ENCODE results near the gene TAB2.
"Not testable (repeated sequence)": the region's sequence is repeated elsewhere in the genome, so short reads cannot be mapped to it uniquely, and the experiment has no call there.

The TAB2 gene

GRCh38 chr6:149335924-149336608 lies 18.6 kb downstream of the TAB2 start:
- Mint-ChIP-seq H3K27me3 (no peaks in the 10 kb centered on the region), H3K27ac (peak overlapping the region; percentile 90), H3K36me3 (peaks cover 10% of the 10 kb centered on the region), H3K4me1 (peaks cover 88% of the 10 kb centered on the region), H3K9me3 (no peaks in the 10 kb centered on the region), H3K4me3 (peak overlapping the region; percentile 76)

DNA sequence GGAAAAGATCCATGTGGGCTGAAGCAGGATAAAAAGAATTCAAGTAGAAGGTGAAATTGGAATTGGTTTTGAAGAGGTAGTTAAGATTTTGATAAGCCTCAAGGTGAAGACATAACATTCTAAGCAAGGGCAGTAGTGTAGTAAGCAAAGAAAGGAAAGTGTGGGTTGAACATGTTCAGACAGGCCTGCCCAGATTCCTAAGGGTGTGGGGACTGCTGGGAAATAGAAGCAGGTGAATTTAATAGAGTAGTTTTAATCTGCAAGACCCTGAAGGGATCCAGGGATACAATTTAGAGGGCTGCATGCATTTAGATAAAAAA lies 19.1 kb downstream of the TAB2 start:
- H3K4me3 Mint-ChIP-seq: peak overlapping the region; percentile 76
- H3K27me3 Mint-ChIP-seq: no peaks in the 10 kb centered on the region
- no peaks in the 10 kb centered on the region for H3K9me3 Mint-ChIP-seq
- H3K27ac Mint-ChIP-seq: peak overlapping the region; percentile 90
- peaks cover 88% of the 10 kb centered on the region for H3K4me1 Mint-ChIP-seq
- H3K36me3 Mint-ChIP-seq: peaks cover 10% of the 10 kb centered on the region

DNA sequence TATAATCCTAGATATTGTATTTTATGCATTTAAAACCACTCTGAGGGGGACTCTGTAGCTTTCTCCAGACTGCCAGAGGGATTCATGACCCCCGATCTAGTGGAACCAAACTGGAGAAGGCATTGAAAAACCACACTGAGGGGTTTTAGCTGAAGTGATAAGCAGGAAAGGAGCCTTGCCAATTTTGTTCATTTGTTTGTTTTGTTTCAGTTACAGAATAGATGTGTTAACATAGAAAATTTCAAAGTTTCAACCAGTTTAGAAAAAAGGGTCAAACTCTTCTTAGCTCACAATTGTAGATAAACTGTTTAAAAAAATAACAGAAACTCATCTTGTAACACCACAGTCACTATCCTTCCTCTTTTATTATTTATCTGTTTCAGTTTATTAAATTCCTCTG lies 19.8 kb downstream of the TAB2 start:
- peak overlapping the region; percentile 87 for H3K27ac Mint-ChIP-seq
- H3K9me3 Mint-ChIP-seq: no peaks in the 10 kb centered on the region
- H3K27me3 Mint-ChIP-seq: no peaks in the 10 kb centered on the region
- H3K4me3 Mint-ChIP-seq: peak overlapping the region; percentile 12
- H3K36me3 Mint-ChIP-seq: peaks cover 10% of the 10 kb centered on the region
- peaks cover 88% of the 10 kb centered on the region for H3K4me1 Mint-ChIP-seq

DNA sequence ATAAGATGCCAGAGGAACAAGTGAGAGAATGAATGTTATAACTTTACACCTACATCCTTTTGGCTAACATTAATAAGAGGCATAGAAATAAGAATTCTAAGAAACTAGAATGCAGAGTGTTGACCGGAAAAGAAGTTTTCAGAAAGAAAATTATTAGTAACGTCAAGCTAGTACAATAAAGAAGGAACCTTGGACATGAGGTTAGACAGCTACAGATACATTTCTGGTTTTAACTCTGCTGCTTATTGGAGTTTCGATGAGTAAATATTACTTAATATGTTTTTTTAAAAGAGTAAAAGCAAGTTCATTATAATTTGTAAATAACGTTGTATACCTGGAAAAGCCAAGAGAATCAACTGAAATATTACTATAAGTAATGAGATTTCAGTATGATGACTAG lies 22.7 kb downstream of the TAB2 start:
- H3K27me3 Mint-ChIP-seq: no peaks in the 10 kb centered on the region
- peak overlapping the region; percentile 69 for H3K27ac Mint-ChIP-seq
- H3K4me3 Mint-ChIP-seq: no peak overlapping the region
- H3K4me1 Mint-ChIP-seq: peaks cover 89% of the 10 kb centered on the region
- H3K9me3 Mint-ChIP-seq: no peaks in the 10 kb centered on the region
- peaks cover 14% of the 10 kb centered on the region for H3K36me3 Mint-ChIP-seq

DNA sequence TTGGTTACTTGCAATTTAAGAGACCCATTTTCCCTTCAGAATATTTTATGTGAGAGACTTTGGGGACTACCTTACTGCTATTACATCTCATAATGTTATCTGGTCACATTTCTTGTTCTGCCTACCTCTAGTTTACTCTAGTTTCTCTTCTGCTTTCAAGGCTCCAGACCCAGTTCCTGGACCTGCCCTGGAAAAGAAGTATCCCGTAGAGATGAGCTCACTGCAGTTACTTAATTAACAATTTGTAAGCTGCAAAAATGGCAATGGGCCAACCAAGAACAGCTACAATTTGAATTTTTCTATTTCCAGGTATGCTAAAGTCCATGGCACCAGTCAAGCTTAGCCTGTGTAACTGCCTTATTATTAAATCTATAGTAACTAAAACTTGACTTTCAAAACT lies 25.0 kb downstream of the TAB2 start:
- Mint-ChIP-seq H3K4me1 (peaks cover 84% of the 10 kb centered on the region), H3K9me3 (no peaks in the 10 kb centered on the region), H3K36me3 (peaks cover 15% of the 10 kb centered on the region), H3K4me3 (peak overlapping the region; percentile 75), H3K27ac (peak overlapping the region; percentile 95), H3K27me3 (no peaks in the 10 kb centered on the region)

DNA sequence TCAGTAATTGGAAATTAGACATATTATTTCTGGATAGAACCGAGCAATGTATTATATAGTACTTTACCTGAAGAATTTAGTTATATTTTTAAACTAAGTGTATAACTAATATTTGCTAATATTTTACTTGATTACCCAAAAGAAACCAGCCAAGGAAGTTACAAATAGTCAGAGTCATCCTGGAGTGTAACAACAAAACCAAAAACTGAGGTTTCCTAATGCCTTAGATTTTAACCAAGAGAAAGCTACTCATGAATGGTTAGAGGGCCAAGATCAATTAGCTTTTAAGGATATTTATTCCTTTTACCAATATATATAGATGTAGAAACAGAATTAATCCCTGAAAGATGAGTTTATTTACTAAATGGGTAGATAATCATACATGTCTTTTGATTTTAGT lies 26.0 kb downstream of the TAB2 start:
- no peaks in the 10 kb centered on the region for H3K9me3 Mint-ChIP-seq
- H3K27ac Mint-ChIP-seq: peak overlapping the region; percentile 8
- no peak overlapping the region for H3K4me3 Mint-ChIP-seq
- H3K36me3 Mint-ChIP-seq: peaks cover 16% of the 10 kb centered on the region
- H3K27me3 Mint-ChIP-seq: no peaks in the 10 kb centered on the region
- peaks cover 81% of the 10 kb centered on the region for H3K4me1 Mint-ChIP-seq

DNA sequence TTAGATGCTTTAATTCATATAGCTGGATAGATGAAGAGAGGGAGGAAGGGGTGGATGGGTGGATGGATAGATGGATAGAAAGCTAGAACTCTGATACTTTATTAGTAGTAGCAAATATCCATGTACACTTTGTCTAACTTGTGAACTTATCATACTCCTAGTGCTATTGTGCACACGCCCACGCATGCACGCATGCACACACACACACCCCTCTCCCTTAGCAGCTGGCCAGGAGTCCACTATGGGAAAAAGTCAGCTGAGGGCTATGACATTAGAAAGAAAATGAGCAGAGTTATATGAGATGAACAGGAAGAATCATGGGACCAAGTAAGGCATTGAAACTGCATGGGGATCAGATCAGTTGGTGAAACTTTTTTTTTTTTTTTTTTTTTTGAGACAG lies 28.6 kb downstream of the TAB2 start:
- Mint-ChIP-seq H3K4me1 (peaks cover 80% of the 10 kb centered on the region), H3K27ac (no peak overlapping the region), H3K9me3 (no peaks in the 10 kb centered on the region), H3K36me3 (peaks cover 18% of the 10 kb centered on the region), H3K4me3 (no peak overlapping the region), H3K27me3 (no peaks in the 10 kb centered on the region)

- no peaks in the 10 kb centered on the region for H3K27me3 Mint-ChIP-seq
- H3K27ac Mint-ChIP-seq: no peak overlapping the region
- H3K4me1 Mint-ChIP-seq: peaks cover 77% of the 10 kb centered on the region
- no peak overlapping the region for H3K4me3 Mint-ChIP-seq
- peaks cover 18% of the 10 kb centered on the region for H3K36me3 Mint-ChIP-seq
- H3K9me3 Mint-ChIP-seq: no peaks in the 10 kb centered on the region
Measured at GRCh38 chr6:149347067-149347466, 29.6 kb downstream of the TAB2 start.

- Mint-ChIP-seq H3K4me3 (peak overlapping the region; percentile 35), H3K4me1 (peaks cover 74% of the 10 kb centered on the region), H3K27ac (peak overlapping the region; percentile 6), H3K36me3 (peaks cover 20% of the 10 kb centered on the region)
- not testable (repeated sequence) for H3K27me3 Mint-ChIP-seq, H3K9me3 Mint-ChIP-seq
Measured at GRCh38 chr6:149349279-149349678, 31.8 kb downstream of the TAB2 start.

GRCh38 chr6:149354009-149354408 lies 36.5 kb downstream of the TAB2 start:
- Mint-ChIP-seq H3K4me1 (peaks cover 84% of the 10 kb centered on the region), H3K27me3 (no peaks in the 10 kb centered on the region), H3K27ac (peak overlapping the region; percentile 65), H3K4me3 (no peak overlapping the region), H3K9me3 (no peaks in the 10 kb centered on the region), H3K36me3 (peaks cover 13% of the 10 kb centered on the region)

DNA sequence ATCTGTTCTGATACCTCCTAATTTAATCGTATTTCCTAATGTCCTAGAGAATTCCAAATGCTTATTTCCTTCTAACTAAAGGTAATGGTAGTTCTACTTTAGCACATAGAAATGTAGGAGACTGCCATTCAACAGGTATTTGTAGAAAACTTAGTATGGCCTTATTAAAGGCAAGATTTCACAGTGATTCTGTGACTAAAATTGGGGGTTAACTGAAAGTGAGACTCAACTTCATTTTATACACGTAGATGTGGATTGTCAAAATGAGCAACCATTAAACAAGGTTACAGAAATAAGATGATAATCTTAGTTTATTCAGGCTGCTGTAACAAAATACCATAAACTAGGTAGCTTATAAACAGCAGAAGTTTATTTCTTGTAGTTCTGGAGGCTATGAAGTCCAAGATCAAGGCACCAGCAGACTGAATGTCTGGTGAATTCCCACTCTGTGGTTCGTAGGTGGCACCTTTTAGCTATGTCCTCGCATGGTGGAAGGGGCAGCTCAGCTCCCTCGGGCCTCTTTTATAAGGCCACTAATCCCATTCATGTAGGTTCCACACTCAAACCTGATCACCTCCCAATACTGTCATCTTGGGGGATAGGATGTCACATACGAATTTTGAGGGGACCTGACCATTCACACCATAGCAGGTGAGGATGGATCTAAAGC lies 38.7 kb downstream of the TAB2 start:
- H3K27ac Mint-ChIP-seq: no peak overlapping the region
- no peak overlapping the region for H3K4me3 Mint-ChIP-seq
- H3K27me3 Mint-ChIP-seq: no peaks in the 10 kb centered on the region
- peaks cover 17% of the 10 kb centered on the region for H3K36me3 Mint-ChIP-seq
- H3K4me1 Mint-ChIP-seq: peaks cover 85% of the 10 kb centered on the region
- H3K9me3 Mint-ChIP-seq: peaks cover 6% of the 10 kb centered on the region

DNA sequence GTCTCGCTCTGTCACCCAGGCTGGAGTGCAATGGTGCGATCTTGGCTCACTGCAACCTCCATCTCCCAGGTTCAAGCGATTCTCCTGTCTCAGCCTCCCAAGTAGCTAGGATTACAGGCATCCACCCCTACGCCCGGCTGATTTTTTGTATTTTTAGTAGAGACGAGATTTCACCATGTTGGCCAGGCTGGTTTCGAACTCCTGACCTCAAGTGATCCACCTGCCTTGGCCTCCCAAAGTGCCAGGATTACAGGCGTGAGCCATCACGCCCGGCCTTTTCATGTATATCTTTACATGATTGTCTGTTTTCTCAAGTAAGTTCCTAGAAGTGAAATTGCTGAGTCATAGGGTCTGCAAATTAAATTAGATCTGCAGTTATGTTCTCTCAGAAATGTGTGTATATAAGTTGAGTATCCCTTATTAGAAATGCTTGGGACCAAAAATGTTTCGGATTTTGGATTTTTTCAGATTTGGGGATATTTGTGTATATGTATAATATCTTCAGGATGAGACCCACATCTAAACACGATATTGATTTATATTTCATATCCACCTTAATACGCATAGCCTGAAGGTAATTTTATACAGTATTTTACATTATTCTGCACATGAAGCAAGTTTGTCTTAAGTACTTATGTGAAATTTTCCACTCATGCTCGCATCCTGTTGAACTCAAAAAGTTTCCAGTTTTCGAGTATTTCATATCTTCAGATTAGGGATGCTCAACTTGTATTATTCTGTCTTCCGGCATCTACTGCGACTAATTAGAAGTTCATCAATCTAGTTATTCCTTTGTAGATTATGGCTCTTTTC lies 40.4 kb downstream of the TAB2 start:
- no peaks in the 10 kb centered on the region for H3K27me3 Mint-ChIP-seq
- H3K9me3 Mint-ChIP-seq: peaks cover 10% of the 10 kb centered on the region
- peak overlapping the region; percentile 12 for H3K4me3 Mint-ChIP-seq
- H3K4me1 Mint-ChIP-seq: peaks cover 87% of the 10 kb centered on the region
- peak overlapping the region; percentile 89 for H3K27ac Mint-ChIP-seq
- H3K36me3 Mint-ChIP-seq: peaks cover 24% of the 10 kb centered on the region

- peak overlapping the region; percentile 77 for H3K27ac Mint-ChIP-seq
- no peak overlapping the region for H3K4me3 Mint-ChIP-seq
- peaks cover 27% of the 10 kb centered on the region for H3K36me3 Mint-ChIP-seq
- peaks cover 80% of the 10 kb centered on the region for H3K4me1 Mint-ChIP-seq
- H3K9me3 Mint-ChIP-seq: peaks cover 15% of the 10 kb centered on the region
- H3K27me3 Mint-ChIP-seq: no peaks in the 10 kb centered on the region
Measured at GRCh38 chr6:149359440-149359839, 41.9 kb downstream of the TAB2 start.

GRCh38 chr6:149360536-149360935 lies 43.0 kb downstream of the TAB2 start:
- H3K27ac Mint-ChIP-seq: no peak overlapping the region
- H3K4me1 Mint-ChIP-seq: peaks cover 71% of the 10 kb centered on the region
- peaks cover 27% of the 10 kb centered on the region for H3K36me3 Mint-ChIP-seq
- H3K4me3 Mint-ChIP-seq: no peak overlapping the region
- no peaks in the 10 kb centered on the region for H3K27me3 Mint-ChIP-seq
- H3K9me3 Mint-ChIP-seq: peaks cover 15% of the 10 kb centered on the region

- Mint-ChIP-seq H3K36me3 (peaks cover 27% of the 10 kb centered on the region), H3K4me1 (peaks cover 58% of the 10 kb centered on the region), H3K4me3 (no peak overlapping the region), H3K27me3 (no peaks in the 10 kb centered on the region), H3K9me3 (peaks cover 15% of the 10 kb centered on the region), H3K27ac (peak overlapping the region; percentile 70)
Measured at GRCh38 chr6:149362289-149362688, 44.8 kb downstream of the TAB2 start.

GRCh38 chr6:149363154-149363553 lies 45.6 kb downstream of the TAB2 start:
- Mint-ChIP-seq H3K4me3 (no peak overlapping the region), H3K9me3 (peaks cover 15% of the 10 kb centered on the region), H3K27ac (peak overlapping the region; percentile 80), H3K27me3 (no peaks in the 10 kb centered on the region), H3K4me1 (peaks cover 49% of the 10 kb centered on the region), H3K36me3 (peaks cover 27% of the 10 kb centered on the region)

Data from activated naive CD4-positive, alpha-beta T cell treated with anti-CD3 and anti-CD28 coated beads, Interleukin-2, amount 50 U/mL, for 24 hours (primary cell).